Stimulated activated CD8-positive, alpha-beta memory T cell treated with anti-CD3 and anti-CD28 coated beads, Interleukin-2, amount 100 ng/mL, for 1 hour (primary cell): ENCODE results near the gene MAST4.

ENCODE experiments used
- DNase-seq, 2 donors: peaks; one replicate each; pipeline ENCODE4 v3.0.0-alpha.2; 2020; ENCODE audit warnings: low read depth in 2 of 2

Gene MAST4

GRCh38 chr5:66989286-66989685, 393.1 kb downstream of the MAST4 start:
- DNase-seq: no peak

GRCh38 chr5:66989781-66990180, 393.6 kb downstream of the MAST4 start:
- DNase-seq: no peak

GRCh38 chr5:66991746-66992145, 395.6 kb downstream of the MAST4 start:
- no peak for DNase-seq

GRCh38 chr5:66992547-66992946, 396.4 kb downstream of the MAST4 start:
- no peak for DNase-seq

DNA sequence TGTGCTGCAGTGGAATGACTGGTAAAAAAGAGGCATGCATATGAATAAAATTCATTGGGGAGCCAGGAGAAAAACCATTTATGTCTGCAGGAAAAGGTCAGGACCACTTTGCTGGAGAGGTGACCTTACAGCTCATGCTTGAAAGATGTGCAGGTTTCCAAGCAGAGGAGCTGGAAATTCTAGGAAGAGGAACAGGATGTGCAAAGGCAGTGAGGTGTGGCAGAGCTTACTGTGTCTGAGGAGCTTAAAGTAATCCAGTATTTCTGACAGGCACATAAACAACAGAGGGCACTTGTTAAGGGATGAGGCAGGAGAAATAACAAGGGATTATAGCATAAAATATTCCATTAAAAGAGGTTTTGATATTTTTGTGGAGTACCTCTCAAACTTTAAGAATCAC, 397.3 kb downstream of the MAST4 start:
- DNase-seq: no peak

DNA sequence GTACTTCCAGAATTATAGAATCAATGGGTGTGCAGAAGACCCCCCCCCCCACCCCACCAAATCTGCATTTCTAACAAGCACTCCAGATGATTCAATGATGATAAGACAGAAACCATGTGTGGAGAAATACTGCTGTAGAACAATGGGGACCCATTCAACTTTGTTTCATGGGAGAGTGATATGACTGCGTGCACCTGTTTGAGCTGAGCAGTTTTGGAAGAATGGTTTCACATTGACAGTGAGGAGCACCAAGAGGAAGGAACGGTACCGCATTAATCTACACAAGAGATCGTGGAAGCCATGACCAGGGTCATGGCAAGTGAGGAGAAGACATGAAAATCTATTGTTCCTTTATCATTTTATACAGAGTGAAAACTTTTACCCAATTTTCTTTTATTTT, 397.7 kb downstream of the MAST4 start:
- no peak for DNase-seq

DNA sequence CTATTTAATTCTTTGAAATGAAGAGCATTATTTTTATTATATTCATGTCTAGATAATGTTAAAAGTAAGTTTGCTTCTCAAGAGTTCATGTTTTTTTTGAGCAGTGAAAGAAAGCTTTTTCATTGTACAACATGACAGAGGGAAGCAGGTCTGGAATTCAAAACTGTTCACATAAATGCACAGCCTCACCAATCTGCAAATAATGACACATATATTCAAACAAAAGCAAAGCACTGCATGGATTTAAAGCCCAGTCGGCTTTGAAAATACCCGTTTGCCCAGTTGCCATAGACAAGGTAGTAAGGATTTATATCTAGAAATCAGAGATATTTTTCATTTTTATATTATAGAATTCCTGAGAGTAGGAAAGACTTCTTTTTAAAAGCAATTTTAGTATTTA, 398.6 kb downstream of the MAST4 start:
- no peak for DNase-seq

- DNase-seq: no peak
These were observed 404.7 kb downstream of the MAST4 start for GRCh38 chr5:67000794-67001475.

- no peak for DNase-seq
These were observed 406.9 kb downstream of the MAST4 start for GRCh38 chr5:67002832-67003684.

DNA sequence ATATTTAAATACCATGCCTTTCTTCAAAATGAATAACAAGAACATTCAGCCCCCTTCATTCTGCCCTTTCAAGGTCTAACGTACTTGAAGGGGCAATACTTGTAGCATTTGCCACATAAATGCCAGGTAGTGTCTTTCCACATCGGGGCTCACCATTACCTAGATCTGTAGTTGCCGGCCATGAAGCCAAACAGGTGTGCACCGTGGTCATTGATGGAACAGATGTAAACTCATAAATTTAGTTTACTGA, 407.4 kb downstream of the MAST4 start:
- DNase-seq: no peak

DNA sequence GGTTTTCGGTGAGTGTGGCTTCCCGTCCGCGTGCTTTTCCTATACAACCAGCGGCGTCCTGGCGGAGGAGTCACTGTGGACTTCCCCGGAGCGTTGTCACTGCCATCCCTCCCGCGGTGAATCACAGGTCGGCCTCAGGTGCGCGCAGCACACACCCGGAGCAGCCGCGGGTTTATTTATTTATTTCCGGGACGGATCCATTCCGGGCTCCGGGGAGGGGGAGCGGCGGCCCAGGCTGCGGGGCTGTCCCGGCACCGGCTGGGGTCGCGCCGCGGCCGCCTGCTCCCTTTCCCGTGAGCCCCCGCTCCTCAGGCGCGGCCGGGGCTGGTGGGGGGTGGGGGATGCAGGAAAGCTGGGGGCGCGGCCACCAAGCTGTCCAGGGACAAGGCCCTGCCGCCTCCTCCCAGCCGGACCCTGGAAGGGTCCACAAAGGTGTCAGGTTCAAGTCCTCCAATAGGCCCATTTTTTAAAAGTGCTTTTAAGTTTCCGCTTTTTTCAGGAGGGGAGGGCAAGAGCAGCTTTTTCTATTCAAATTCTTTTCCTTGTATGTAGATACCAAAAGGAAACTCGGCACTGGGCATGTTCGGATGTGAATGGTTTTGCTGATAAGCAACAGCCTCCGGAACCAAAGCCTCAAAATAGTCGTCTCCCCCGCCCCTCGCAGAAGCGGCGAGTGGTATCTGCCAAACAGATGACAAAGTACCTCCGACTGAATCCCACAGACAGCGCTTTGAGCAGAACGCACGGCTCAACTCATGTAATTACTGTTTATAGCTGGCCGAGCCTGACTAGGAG, 407.9 kb downstream of the MAST4 start:
- DNase-seq: peak; percentile 63 to 80

GRCh38 chr5:67004730-67005350, 408.6 kb downstream of the MAST4 start:
- no peak for DNase-seq

DNA sequence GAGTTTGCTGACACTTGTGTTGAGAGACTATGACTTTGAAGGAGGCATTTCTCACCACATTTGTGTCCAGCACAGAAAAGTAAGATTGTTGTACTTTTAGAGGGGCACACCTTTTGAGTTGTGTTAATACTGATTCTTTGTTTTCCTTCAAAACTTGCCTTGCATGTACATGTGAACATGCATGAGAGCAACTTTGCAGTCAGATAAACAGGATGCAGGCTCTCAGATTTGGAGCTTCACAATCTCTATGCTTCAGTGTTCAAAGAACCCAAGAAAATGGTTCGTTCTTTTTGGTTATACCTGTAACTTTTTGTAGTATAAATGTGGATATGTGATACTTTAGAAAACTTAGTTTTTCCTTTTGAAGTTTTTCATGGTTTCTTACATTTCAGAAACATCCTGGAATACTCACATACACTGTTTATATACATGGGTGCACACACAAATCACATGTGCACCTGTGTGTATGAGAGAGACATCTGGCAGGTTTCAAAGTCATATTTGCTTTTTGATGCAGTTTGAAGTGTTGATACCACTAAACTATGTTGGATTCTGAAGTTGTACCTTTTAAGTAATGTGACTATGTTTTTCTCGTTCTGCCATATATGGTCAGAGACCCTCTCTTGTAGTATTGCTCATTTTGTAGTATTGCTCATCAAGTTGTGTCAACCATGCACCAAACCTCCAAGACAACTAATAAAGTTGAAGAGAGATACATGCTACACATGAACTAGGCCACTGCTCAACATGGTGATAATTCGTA, 409.7 kb downstream of the MAST4 start:
- no peak for DNase-seq

DNA sequence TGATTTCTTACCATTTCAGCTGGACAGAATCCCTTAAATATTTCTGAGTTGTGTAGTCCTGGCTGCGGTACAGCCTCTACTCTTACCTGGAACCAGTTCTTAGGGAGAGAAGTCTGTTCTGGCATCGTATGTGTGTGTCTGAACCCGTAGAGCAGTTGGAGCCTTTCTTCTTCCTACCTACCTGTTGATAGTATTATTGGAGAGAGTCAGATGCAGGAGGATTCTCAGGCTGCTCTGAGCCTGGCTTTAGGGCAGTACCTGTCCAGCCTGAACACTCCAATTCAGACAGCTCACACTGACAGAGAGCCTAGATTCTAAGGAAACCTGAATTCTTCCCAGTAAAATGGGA, 410.3 kb downstream of the MAST4 start:
- DNase-seq: no peak

- no peak for DNase-seq
These were observed 412.8 kb downstream of the MAST4 start for GRCh38 chr5:67009028-67009427.

DNA sequence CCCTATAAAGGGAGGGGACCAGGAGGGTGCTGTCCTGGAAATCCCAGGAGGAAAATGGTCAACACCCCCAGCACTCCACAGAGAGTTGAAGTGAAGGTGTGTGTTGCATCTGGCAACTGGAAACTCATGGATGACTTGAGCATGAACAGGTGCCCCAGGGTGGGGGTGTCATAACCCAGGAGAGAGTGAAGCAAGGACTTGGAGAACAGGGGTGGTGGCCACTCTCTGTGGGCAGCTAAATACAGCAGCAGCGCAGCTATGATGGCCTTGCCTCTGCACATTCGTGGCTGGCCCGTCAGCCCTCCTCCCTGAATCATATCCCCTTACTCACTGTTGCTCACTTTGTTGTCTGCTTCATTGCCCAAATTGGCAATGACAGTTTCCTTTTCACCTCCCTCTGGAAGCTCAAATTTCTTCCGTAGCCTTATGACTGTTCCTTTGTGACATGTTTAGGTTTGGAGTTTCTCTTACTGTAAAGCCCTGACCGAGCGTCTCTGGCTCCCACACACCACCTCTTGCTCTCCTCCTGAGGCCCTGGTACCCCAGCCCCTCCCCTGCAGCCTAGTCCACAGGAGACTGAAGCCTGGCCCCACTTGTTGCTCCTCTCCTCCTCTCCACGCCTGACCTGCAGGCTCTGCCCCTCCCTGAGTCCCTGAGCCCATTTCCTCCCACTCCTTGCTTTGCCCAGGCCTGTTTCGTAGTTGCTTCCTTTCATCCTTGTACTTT, 414.7 kb downstream of the MAST4 start:
- DNase-seq: no peak

DNA sequence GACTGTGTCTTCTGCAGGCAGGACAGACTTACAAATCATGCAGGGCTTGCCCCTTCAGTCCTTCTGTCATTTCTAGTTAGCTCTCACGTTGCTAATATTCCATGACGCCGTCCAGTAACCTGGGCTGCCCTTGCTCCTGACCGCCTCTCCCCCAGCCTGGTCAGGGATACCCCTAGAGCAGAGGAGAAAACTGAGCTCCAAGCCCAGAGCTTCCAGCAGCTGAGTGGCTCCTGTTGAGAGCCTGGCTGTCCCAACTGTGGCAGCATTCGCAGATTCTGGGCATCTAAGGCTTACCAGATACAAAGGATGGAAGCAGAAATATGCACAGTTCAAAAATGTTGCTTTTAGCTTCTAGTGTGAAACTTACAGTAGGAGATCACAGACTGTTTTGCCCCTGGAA, 415.2 kb downstream of the MAST4 start:
- no peak for DNase-seq

- no peak for DNase-seq
These were observed 416.0 kb downstream of the MAST4 start for GRCh38 chr5:67012171-67012570.

DNA sequence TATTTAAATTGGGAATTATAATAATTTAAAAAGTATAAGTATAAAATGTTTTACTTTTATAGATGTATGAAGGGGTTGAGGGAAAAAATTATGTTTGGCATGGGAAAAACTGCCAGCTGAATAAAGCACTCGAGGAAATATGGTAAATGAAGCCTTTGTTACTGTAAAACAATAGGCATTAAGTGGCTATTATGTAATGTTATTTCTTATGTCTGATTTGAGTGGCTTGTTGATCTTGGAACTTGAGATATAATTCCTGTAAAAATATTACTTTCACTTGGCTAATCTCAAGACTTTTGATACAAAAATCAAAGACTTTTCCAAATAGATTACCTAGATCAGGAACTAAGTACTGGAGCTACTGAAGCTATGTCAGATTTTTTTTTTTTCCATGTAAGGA, 417.5 kb downstream of the MAST4 start:
- no peak for DNase-seq

- DNase-seq: no peak
These were observed 418.0 kb downstream of the MAST4 start for GRCh38 chr5:67014191-67014590.

GRCh38 chr5:67014957-67015400, 418.8 kb downstream of the MAST4 start:
- no peak for DNase-seq
